PC-9 (cell line): Measurements from ENCODE around the gene SAMD10.

Source experiments
- CTCF ChIP-seq: fragments of 200-600 bp; sonication (generic); conservative IDR thresholded peaks from 2 replicates; pipeline ENCODE4 v1.6.1; 2017; ENCODE audit warnings: mixed run types, antibody characterized with exemption, mild to moderate bottlenecking, moderate library complexity
- EZH2 ChIP-seq: fragments of 200-600 bp; sonication (generic); IDR thresholded peaks from 2 replicates; pipeline ENCODE4 v1.8.0; 2017; ENCODE audit warnings: antibody characterized with exemption, low read depth

GRCh38 chr20:63942969-63943807 lies 36.3 kb downstream of the SAMD10 start:
- no peak for TF ChIP-seq CTCF
- no peak for TF ChIP-seq EZH2
